GM18909 (cell line): ENCODE data around the gene PHF19.

Source experiments
- ATAC-seq: cut with Tn5 transposase; IDR thresholded peaks from one replicate; pipeline ENCODE4 v1.9.1; 2021; ENCODE audit warnings: mild to moderate bottlenecking; ENCODE audit not compliant: unreplicated experiment, poor library complexity

Gene PHF19

DNA sequence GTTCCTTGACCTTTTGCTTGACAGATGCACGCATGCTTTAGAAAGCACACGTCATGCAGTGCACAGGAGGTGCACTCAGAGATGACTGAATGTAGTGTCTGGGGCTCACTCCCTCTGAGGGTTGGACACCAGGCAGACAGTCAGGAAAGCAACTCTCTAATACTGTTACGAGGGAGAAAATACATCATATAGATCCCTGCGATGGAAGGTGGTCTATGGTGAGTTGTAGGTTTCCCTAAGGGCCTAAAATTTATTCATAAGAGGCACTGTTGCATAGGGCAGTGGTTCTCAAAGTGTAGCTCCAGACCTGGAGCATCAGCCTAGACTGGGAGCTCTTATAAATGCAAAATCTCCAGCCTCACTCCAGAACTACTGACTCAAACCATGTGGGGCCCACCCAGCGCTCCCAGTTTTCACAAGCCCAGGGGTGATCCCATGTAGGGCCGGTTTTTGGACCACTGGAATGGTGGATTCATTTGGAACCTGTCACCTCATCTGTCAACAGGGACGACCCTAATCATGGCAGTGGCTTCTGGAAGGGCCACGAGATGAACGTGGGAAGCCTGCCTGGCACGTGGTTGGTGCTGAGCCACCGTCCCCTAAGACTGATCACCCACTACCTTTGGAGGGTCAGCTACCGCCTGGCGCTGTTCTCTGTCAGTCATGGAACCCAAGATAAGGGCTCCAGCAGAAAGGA lies 16.8 kb upstream of the PHF19 start:
- ATAC-seq, result no peak

DNA sequence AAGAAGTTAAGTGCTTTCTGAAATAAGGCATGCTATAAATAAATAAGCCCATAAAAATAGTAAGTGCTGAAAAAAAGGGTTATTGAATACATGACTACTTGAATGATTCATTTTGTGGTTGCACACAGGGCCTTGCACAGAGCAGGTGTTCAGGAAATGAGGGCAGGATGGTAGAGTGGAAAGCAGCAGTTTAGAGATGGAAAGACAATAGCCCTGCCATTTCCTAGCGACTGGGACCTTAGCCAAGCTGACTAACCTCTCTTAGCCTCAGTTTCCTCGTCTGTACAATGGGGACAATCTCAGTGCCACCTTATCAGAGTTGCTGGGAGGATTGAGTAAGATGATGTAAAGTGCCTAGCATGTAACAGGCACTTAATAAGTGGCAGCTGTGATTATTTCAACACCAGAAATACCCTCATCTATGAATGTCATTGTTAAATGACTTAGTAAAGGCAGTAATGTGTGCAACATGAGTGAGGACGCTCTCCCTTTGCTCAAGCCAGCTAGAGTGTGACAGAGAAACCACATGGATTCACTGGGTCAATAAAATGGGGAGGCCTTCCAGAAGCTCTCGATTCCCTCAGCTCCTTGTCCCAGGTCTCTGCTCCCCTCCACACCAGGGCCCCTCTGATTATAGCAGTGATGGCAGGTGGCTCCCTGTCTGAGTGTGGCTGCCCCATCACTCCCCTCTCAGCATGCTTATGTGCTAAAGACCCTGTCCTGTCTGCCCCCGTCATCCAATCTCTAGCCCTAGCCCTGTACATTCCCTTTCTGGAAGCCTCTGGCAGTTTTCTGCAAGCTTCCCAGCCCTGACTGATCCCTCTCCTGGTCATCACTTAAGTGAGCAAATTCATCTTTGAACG lies 16.0 kb upstream of the PHF19 start:
- peak; percentile 70 for ATAC-seq

DNA sequence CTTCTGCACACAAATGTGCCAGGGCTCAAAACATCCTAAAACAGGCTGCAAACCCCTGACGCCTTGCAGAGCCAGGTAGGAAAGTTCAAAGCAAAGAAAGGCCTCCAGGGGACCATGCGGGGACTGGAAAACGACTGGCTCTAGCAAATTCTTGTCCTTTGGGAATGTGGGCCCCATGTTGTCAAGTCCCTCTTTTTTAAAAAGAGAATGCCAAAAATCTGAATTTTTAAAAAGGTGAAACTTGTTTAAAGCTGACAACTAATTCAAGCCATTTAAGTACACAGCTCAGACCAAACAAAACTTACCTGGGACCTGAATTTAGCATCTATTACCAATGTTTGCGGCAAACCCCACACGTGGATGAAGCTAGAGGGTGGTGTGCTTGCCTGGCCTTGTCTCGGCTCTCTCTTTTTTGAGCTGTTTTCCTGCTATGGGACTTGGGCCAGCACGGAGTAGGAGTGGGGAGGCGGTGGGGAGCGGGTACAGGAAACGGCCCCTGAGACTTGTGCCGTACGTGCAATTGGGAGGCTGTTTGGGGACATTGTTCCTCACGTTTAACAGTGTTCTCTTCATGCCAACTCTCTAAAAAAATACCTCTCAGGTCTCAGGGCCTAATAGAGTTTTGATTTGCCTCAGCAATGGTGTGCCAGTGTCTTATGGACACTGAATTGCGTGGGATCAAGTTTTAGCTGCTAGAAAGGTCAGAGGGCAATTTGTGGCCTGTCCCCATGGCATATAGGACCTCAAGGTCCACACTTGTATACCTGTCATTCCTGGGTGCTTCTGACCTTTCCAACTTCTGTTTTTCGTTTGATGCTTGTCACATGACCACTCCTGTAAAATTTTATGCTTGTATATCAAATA lies 15.1 kb upstream of the PHF19 start:
- ATAC-seq, result peak; percentile 50

DNA sequence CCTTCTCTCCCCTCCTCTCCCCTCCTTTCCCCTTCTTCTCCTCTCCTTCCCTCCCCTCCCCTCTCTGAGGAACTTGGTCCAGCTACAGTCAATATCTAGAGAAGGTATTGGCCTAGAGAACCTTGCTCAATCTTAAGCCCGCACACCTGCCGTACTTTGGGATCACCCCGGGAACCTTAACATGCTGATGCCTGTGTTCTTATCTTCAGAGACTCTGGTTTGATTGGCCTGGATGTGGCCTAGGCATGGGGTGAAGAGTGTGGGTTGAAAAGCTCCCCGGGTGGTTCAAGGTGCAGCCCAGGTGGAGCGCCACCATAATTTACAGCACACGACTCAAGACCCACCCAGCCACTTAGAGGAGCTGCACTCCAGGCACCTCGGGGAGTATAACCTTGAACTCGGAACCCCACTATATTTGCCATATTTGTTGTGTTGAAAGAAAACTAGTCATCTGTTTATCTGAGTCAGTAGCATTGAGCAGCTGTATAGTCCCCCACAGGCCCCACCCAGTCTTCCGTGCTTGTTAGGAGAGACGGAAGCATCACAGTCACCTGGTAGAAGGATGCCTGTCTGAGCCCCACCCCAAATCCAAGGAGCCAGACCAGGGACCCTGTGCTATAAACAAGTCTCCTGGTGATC lies 14.4 kb upstream of the PHF19 start:
- no peak for ATAC-seq

DNA sequence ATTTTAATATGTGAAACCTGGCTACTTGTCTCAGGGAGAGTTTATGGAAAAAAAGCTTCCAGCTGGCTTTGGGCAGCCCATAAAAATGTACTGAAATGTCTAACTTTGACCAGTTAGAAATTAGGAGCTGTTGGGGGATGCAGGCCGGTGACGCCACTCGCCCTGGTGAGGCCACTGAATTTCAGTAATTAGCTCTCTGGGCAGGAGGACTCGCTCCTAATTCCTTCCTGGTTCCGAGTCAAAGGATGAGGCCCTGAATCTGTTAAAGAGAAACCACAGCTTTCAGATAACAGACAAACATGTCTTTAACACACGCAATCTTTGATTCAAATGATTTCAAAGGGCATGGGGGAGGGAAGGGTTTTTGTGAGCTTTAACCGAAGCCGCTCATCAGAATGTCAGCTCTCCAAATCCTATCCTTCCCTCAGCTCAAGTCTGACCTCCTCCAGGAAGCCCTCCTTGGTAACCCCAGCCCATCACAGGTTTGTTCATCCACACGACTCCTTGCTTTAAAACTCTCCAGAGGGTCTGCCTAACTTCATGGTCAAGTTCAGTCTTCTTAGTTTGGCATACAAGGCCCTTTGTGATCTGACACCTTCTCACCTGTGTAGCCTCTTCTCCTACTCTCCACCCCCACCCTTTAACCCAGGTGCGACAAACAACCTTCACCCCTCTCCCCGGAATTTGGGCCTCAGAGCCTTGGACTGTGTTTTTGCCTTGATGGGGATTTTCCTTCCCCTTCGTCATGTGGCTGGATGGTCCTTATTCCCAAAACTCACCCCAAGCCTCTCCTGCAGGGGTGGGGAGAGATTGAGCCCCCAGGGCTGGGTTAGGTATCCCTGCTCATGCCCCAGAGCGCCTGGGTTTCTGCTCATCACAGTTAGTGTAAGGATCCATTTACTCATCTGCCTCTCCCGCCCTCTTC lies 13.6 kb upstream of the PHF19 start:
- ATAC-seq, result no peak

DNA sequence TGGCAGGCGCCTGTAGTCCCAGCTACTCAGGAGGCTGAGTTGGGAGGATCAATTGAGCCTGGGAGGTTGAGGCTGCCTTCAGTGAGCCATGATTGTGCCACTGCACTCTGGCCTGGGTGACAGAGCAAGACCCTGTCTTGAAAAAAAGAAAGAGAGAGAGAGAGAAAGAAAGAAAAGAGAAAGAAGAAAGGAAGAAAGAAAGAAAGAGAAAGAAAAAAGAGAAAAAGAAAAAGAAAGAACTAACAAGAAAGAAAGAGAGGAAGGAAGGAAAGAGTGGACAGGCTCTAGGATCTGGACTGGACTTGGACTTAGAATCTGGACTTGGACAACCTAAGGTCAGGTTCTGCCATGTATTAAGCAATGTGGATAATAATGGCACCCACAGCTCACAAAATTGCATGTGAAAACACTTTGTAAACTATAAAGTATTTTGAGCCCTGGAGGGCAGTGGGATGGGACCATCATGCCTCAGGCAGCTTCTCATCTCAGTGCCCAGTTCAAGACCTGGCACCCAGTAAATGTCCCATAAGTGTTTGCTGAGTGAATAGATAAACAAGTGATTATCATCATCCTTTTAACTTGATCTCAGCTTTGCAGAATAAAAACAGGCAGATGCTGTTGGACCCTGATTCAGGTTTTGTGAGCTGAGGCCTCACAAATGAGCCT lies 12.8 kb upstream of the PHF19 start:
- no peak for ATAC-seq

DNA sequence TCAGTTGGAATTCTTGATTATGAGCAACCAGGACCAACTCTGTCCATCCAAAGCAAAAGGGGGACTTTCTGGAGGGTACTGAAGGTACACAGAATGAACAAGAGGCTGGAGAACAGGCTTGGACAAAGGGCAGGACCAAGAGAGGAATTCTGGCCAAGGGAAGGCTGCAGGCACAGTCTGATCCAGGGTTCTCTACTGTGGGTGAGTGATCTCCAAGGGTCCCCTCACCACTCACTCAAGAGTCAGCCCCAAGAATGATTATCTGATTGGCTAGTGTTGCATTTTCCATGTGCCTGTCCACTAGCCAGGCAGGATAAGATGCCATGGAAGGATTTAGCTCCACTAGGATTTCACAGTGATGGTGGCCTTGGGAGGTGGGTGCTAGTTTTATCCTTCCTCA lies 11.6 kb upstream of the PHF19 start:
- ATAC-seq, result no peak

DNA sequence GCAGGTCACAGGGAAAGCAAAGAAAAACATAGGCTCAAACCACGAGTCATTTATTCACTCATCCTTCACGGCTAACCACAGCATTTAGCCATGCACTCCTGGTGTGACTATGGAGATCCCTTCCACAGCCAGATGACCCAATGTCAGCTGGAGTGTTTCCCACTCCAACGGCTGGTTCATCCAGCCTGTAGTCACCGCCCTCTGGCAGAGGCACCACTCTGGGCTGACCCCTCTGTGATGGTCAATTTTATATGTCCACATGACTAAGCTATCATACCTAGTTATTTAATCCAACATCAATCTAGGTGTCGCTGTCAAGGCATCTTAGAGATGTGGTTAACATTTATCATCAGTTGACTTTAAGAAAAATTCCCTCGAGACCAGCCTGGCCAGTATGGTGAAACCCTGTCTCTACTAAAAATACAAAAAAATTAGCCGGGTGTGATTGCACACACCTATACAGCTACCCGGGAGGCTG lies 9.5 kb upstream of the PHF19 start:
- ATAC-seq, result no peak

DNA sequence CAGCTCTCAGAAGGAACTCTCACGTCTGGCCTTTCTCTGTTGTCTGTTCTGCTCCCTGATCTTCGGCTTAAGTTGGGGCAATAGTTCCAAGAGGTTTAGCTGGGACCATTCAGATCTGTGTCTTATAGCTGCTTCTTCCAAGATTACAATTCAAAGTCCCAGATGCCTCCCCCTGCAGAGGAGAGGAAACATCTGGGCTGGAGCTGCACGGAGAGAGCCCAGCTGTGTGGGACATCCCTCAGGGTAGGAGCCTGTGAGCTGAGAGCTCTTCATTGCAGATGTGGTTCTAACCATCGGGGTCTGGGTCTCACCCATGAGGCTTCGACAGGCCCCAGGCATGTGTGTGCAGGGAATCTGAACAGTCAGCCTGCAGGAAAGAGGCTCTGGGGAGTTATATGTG lies 9.0 kb upstream of the PHF19 start:
- no peak for ATAC-seq

DNA sequence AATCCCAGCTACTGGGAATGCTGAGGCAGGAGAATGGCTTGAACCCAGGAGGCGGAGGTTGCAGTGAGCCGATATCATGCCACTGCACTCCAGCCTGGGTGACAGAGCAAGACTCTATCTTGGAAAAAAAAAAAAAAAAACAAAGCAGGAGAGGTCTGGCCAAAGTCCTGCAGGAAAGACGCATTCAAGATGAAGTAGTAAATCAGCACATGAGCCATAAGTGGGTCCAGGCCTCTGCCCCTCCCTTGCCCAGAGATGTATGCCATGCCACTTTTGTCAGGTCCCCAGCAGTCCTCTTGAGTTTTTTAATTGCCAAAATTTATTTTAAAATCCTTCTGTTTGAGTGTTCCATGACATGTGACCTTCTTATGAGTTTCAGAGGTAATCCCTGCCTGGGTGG lies 8.5 kb upstream of the PHF19 start:
- no peak for ATAC-seq

DNA sequence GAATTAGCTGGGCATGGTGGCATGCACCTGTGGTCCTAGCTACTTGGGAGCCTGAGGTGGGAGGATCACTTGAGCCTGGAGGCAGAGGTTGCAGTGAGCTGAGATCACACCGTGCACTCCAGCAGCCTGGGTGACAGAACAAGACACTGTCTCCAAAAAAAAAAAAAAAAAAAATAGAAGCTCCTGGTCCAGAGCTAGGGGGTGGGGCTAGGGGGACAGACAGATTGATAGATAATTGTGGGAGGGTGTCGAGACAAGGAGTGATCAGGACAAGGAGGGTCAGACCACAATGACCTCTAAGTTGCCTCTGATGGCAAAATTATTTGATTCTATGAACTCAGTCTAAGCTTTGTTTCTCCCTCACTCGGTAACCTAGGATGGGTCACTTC lies 6.6 kb upstream of the PHF19 start:
- no peak for ATAC-seq

DNA sequence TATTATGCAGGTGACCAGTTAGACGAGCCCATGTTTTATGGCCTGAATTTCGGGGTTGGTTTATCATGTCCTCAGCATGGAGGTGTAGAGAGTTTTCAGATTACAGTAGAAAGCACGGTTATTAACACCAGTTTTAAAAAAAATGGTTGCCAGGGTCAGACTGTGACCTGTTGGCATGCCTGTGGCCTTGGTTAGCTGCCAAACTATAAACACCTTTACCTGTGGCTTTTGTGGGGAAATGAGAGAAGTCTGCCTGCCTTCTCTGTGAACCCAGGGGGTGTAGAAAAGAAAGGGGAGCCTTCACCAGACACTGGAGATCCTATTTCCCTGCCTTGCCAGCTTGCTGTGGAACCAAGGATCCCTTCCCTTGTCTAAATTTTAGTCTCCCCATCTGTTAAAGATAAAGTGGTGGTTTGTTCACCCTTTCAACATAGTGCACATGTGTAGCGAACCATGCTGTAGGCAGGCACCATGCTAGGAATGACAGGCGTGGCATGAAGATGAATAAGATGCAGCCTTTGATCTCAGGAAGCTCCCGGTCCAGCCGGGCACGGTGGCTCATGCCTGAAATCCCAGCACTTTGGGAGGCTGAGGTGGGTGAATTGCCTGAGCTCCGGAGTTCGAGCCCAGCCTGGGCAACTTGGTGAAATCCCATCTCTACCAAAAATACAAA lies 6.1 kb upstream of the PHF19 start:
- no peak for ATAC-seq

DNA sequence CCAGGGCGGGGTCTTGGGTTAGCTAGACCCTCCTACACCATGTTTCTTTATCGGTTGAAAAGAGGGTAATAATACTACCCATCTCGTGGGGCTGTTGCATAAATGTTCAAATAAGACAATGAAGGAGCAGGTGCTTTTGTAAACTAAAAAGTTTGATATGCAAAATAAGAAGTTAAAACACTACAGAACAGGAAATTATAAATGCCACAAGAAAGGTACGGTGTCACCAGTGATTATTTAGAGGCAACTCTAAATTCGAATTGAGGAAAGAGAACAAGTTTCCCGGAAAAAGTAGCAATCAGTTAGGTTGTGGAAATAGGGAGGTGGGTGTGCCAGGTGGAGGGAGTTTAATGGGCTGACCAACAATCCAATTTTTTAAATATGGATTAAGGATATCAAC lies 2.5 kb upstream of the PHF19 start:
- no peak for ATAC-seq

DNA sequence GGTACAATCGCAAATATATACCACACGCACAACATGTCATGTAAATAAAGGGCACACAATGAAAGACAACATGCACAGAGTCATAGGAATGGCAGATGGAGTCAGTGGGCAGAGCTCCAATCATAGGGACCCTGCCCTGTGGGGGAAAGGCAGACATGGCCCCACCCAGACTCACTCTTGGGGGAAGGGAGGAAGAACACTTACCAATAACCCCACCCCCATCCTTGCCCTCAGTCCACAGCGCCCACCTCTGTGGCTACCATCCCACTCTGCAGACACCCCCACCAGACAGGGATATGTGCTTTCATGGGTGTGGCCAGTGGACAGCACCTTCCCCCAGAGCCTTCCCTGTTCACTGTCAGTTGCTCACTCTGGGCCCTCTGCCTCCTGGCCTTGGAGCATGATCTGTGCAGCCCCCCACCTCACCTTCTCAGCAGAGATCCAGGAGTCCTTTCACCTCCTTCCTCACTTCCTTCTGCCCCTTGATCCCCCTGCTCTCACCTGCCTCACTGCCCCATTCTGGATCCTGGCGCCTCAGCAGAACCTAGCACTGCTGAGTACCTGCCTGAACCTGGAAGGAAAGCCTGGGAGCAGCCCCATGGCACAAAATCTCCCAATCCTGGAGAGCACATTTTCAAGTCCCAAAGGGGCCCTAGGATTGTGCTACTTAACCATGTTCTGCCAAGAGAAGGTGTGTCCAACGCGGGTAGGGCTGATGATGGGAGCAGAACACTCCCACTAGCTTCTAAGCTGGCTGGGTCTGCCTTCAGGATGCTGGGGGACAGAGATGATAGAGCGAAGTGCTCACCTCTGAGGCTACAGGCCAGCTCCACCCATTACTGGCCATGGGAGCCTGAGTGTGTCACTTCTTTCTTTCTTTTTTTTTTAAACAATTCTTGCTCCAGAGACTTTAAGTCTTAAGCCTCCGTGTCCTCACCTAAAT lies 1.5 kb upstream of the PHF19 start:
- ATAC-seq, result no peak

DNA sequence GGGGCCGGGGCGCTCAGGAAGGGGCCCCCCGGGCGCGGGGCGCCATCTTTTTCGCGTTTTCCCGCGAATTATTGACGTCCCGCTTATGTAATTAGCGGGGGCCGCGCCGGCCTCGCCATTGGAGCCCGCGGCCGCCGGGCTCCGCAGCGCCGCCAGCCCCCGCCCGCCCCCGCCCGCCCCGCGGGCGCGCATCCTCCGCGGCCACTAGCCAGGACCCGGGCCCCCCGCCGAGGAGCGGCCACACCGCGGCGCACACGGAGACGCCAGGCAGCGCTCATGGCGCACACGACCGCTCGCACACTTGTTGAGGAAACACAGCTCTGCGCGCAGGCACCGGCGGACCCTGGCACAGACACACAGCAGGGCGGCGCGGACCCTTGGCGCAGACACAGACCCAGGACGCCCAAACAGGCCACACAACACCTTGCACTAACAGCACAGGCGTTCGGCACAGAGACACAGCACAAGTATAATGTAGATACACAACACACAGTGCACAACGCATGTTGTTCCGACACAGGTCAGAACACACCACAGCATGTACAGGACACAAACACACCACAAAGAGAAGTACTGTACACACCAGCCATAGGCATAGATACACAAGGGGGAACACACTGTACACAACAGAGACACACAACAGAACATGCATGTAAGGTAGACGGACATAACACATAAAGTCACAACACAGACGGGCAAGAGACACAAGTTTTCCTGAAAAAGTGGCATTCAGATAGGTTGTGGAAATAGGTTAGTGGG lies 467 bp upstream of the PHF19 start:
- peak; percentile 42 for ATAC-seq
